ENCODE measurements around the gene DDX19B.

DNA sequence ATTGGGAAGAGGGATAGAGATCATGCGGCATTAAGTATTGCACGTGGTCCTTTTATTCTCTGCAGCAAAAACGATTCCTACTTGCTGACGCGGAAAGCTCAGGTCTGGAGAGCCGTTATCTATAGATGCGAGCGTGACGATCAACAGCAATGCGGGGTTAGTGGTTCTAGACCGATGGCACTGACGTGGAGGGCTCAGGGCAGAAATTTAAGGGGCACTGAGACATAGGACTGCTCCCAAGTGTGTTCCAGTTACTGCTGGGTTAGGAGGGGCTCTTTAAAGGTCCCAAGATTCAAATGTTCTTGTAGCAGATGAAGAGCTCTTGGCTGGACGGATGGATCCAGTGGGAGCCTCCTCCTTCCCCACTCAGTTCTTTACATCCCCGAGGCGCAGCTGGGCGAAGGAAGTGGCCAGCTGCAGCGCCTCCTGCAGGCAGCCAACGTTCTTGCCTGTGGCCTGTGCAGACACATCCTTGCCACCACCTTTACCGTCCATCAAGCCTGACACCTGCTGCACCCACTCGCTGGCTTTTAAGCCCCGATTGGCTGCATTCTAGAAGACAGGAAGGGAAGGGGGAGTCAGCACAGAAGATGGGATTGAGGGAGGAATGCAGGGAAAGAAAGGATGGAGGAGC lies 46.5 kb upstream of the DDX19B start:
- no peak for TF ChIP-seq EZH2 (IDR thresholded peaks at IDR 0.05; ENCODE audit: borderline replicate concordance, insufficient read depth, low read depth, low read length, poor library complexity, severe bottlenecking)
- TF ChIP-seq, protein P1, sequence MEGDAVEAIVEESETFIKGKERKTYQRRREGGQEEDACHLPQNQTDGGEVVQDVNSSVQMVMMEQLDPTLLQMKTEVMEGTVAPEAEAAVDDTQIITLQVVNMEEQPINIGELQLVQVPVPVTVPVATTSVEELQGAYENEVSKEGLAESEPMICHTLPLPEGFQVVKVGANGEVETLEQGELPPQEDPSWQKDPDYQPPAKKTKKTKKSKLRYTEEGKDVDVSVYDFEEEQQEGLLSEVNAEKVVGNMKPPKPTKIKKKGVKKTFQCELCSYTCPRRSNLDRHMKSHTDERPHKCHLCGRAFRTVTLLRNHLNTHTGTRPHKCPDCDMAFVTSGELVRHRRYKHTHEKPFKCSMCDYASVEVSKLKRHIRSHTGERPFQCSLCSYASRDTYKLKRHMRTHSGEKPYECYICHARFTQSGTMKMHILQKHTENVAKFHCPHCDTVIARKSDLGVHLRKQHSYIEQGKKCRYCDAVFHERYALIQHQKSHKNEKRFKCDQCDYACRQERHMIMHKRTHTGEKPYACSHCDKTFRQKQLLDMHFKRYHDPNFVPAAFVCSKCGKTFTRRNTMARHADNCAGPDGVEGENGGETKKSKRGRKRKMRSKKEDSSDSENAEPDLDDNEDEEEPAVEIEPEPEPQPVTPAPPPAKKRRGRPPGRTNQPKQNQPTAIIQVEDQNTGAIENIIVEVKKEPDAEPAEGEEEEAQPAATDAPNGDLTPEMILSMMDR (IDR thresholded peaks at IDR 0.05): no peak
